HUES64 (cell line): ENCODE measurements around the gene UBAC2.

Experiments
- H3K27ac ChIP-seq: 2 replicates; pipeline ENCODE4 v1.7.0; 2013; ENCODE audit warnings: low read depth, low read length, inconsistent platforms
- H3K27me3 ChIP-seq: 2 replicates; pipeline ENCODE4 v1.6.1; 2013; ENCODE audit warnings: mild to moderate bottlenecking, low read length; ENCODE audit not compliant: insufficient read depth
- H3K36me3 ChIP-seq: 2 replicates; pipeline ENCODE4 v1.6.1; 2013; ENCODE audit warnings: mild to moderate bottlenecking, low read length; ENCODE audit not compliant: insufficient read depth
- H3K4me1 ChIP-seq: 2 replicates; pipeline ENCODE4 v1.6.1; 2013; ENCODE audit warnings: mild to moderate bottlenecking, low read length, moderate library complexity; ENCODE audit not compliant: insufficient read depth
- H3K4me3 ChIP-seq: 2 replicates; pipeline ENCODE4 v1.5.1; 2013; ENCODE audit warnings: mild to moderate bottlenecking, low read length, moderate library complexity
- H3K9ac ChIP-seq: 2 replicates; pipeline ENCODE4 v1.6.1; 2013; ENCODE audit warnings: mild to moderate bottlenecking, low read depth, low read length
- H3K9me3 ChIP-seq: 2 replicates; pipeline ENCODE4 v1.6.1; 2013; ENCODE audit warnings: low read depth, low read length; ENCODE audit not compliant: insufficient read depth
- WGBS: fragments of 150-250, 120-280 bp; methylation state at CpG from one replicate; pipeline ENCODE4 v1.1.7; 2013; ENCODE audit warnings: missing lambda C conversion rate; 5-methylcytosine and 5-hydroxymethylcytosine counted together

UBAC2 gene

GRCh38 chr13:99415014-99415650 is 214.5 kb downstream of the UBAC2 start:
- no peak overlapping the region for H3K27ac ChIP-seq
- H3K9me3 ChIP-seq = peaks cover 6% of the 10 kb centered on the region; the same call in 1 of the 2 replicates
- H3K36me3 ChIP-seq = no peaks in the 10 kb centered on the region
- WGBS = 93% methylated on average over 13 of the region's 13 CpGs
- H3K4me1 ChIP-seq = peaks cover 12% of the 10 kb centered on the region; the same call in 1 of the 2 replicates
- H3K9ac ChIP-seq = no peak overlapping the region
- 0 out of 2 replicates have a peak, but pooled peaks cover 2% of the 10 kb centered on the region for H3K27me3 ChIP-seq
- no peak overlapping the region for H3K4me3 ChIP-seq

GRCh38 chr13:99415851-99416331 is 215.2 kb downstream of the UBAC2 start:
- H3K4me3 ChIP-seq = no peak overlapping the region
- H3K27me3 ChIP-seq = 0 out of 2 replicates have a peak, but pooled peaks cover 2% of the 10 kb centered on the region
- H3K27ac ChIP-seq = no peak overlapping the region
- 90% methylated on average over 14 of the region's 14 CpGs for WGBS
- peaks cover 6% of the 10 kb centered on the region; the same call in 1 of the 2 replicates for H3K9me3 ChIP-seq
- no peak overlapping the region for H3K9ac ChIP-seq
- H3K4me1 ChIP-seq = peaks cover 12% of the 10 kb centered on the region; the same call in 1 of the 2 replicates
- H3K36me3 ChIP-seq = no peaks in the 10 kb centered on the region

GRCh38 chr13:99416411-99417121 is 215.9 kb downstream of the UBAC2 start:
- H3K4me3 ChIP-seq = no peak overlapping the region
- no peak overlapping the region for H3K9ac ChIP-seq
- H3K27me3 ChIP-seq = 0 out of 2 replicates have a peak, but pooled peaks cover 2% of the 10 kb centered on the region
- H3K27ac ChIP-seq = no peak overlapping the region
- H3K4me1 ChIP-seq = peaks cover 12% of the 10 kb centered on the region; the same call in 1 of the 2 replicates
- WGBS = 89% methylated on average over 24 of the region's 24 CpGs
- H3K9me3 ChIP-seq = peaks cover 6% of the 10 kb centered on the region; the same call in 1 of the 2 replicates
- H3K36me3 ChIP-seq = no peaks in the 10 kb centered on the region

GRCh38 chr13:99417201-99418102 is 216.8 kb downstream of the UBAC2 start:
- H3K36me3 ChIP-seq = no peaks in the 10 kb centered on the region
- no peak overlapping the region for H3K4me3 ChIP-seq
- no peak overlapping the region for H3K27ac ChIP-seq
- no peaks in the 10 kb centered on the region for H3K9me3 ChIP-seq
- H3K4me1 ChIP-seq = peaks cover 12% of the 10 kb centered on the region; the same call in 1 of the 2 replicates
- 0 out of 2 replicates have a peak, but pooled peaks cover 2% of the 10 kb centered on the region for H3K27me3 ChIP-seq
- WGBS = 31% methylated on average over 17 of the region's 19 CpGs
- H3K9ac ChIP-seq = no peak overlapping the region

GRCh38 chr13:99418103-99418842 is 217.6 kb downstream of the UBAC2 start:
- WGBS = 93% methylated on average over 13 of the region's 15 CpGs
- no peak overlapping the region for H3K27ac ChIP-seq
- peaks cover 12% of the 10 kb centered on the region; the same call in 1 of the 2 replicates for H3K4me1 ChIP-seq
- H3K4me3 ChIP-seq = no peak overlapping the region
- no peaks in the 10 kb centered on the region for H3K9me3 ChIP-seq
- H3K9ac ChIP-seq = no peak overlapping the region
- H3K36me3 ChIP-seq = no peaks in the 10 kb centered on the region
- H3K27me3 ChIP-seq = no peaks in the 10 kb centered on the region

- Histone ChIP-seq H3K36me3 (no peaks in the 10 kb centered on the region), H3K9me3 (no peaks in the 10 kb centered on the region), H3K27ac (no peak overlapping the region), H3K4me3 (no peak overlapping the region), H3K4me1 (peaks cover 12% of the 10 kb centered on the region; the same call in 1 of the 2 replicates), H3K9ac (no peak overlapping the region), H3K27me3 (no peaks in the 10 kb centered on the region)
- 90% methylated on average over 4 of the region's 4 CpGs for WGBS
Measured at GRCh38 chr13:99418843-99419140, 218.1 kb downstream of the UBAC2 start.

GRCh38 chr13:99419591-99420243 is 219.1 kb downstream of the UBAC2 start:
- Histone ChIP-seq H3K27me3 (no peaks in the 10 kb centered on the region), H3K4me3 (no peak overlapping the region), H3K36me3 (no peaks in the 10 kb centered on the region), H3K9ac (no peak overlapping the region), H3K4me1 (peaks cover 12% of the 10 kb centered on the region; the same call in 1 of the 2 replicates), H3K27ac (no peak overlapping the region), H3K9me3 (no peaks in the 10 kb centered on the region)
- 94% methylated on average over 7 of the region's 8 CpGs for WGBS

GRCh38 chr13:99421271-99421670 is 220.6 kb downstream of the UBAC2 start:
- H3K4me3 ChIP-seq = no peak overlapping the region
- H3K9ac ChIP-seq = no peak overlapping the region
- H3K27me3 ChIP-seq = no peaks in the 10 kb centered on the region
- no peaks in the 10 kb centered on the region for H3K9me3 ChIP-seq
- WGBS = 93% methylated on average over 10 of the region's 10 CpGs
- H3K36me3 ChIP-seq = no peaks in the 10 kb centered on the region
- peaks cover 12% of the 10 kb centered on the region; the same call in 1 of the 2 replicates for H3K4me1 ChIP-seq
- H3K27ac ChIP-seq = no peak overlapping the region

GRCh38 chr13:99421758-99422585 is 221.3 kb downstream of the UBAC2 start:
- Histone ChIP-seq H3K27ac (no peak overlapping the region), H3K36me3 (no peaks in the 10 kb centered on the region), H3K9ac (no peak overlapping the region), H3K9me3 (no peaks in the 10 kb centered on the region), H3K4me1 (peaks cover 10% of the 10 kb centered on the region; the same call in 1 of the 2 replicates), H3K27me3 (no peaks in the 10 kb centered on the region), H3K4me3 (no peak overlapping the region)
- 86% methylated on average over 9 of the region's 9 CpGs for WGBS
